GM18505 (cell line): ENCODE data around the gene DUSP10.

Experiments
- ATAC-seq: cut with Tn5 transposase; IDR thresholded peaks from one replicate; pipeline ENCODE4 v1.9.1; 2021; ENCODE audit not compliant: unreplicated experiment
- POLR2A ChIP-seq: IDR thresholded peaks from 4 replicates; pipeline ENCODE4 v1.6.1; 2011; ENCODE audit warnings: borderline replicate concordance; ENCODE audit not compliant: insufficient read depth, insufficient read length; ENCODE audit errors: extremely low read depth

The DUSP10 gene

DNA sequence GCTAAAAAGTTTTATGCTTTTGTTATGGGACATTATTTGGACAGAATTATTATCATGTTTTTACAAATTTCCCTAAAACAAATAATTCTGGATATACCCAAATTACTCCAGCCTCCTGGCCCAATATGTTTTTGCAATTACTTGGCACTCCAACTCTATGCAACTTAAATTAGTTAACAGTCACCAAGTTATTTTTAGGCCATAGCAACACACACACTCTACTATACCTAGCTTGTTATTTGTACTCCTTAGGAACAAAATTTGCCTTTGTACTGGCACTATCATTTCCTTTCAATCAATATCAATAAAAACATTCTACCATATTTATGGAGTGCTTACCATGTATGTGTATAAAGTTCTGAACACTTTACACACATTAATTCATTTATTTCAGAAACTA is 7.7 kb downstream of the DUSP10 start:
- ATAC-seq: no peak
- no peak for TF ChIP-seq POLR2A

DNA sequence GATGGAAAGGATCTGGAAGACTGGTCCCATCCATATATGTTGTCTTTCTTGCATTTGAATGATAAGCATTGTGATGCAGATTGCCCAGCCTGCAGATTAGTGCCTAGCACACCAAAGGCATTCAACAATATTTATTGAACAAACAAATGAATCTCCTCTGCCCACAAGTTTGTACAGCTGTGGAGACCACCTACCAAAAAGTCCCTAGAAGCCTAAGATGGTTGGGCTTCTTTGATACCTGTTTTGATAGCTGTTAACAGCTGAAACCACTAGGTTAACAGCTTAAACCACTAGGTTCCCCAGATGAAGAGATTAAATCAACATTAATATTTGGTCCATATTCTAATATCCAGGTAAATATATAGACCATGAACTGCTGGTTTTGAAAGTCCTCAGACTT is 9.8 kb downstream of the DUSP10 start:
- ATAC-seq: no peak
- TF ChIP-seq POLR2A: no peak

DNA sequence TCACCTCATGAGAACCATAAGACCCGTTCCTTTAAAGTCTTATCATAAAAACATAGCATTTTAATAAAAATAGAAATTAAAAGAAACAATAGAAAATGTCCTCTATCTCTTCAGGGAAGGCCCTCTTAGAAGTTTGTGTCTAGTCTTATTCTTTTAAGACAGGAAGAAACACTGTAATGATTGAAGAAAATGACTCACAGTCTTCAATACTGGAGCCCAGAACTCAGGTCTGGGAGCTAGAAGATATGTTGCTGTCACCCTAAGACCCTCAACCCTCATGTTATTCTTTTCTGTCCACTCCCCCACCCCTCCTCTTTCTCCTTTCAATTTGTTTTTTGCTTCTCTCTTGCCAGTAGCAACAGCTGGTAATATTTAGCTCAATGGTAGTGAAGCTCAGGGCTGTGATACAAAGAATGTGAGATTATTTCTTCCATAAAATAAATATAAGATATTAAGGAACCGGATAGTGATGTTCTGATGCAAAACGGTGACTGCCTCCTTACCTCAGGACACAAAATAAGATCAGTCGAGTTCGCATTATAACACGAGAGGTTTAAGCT is 12.0 kb downstream of the DUSP10 start:
- ATAC-seq: no peak
- no peak for TF ChIP-seq POLR2A

GRCh38 chr1:221728037-221728505 is 13.8 kb downstream of the DUSP10 start:
- TF ChIP-seq POLR2A: no peak
- ATAC-seq: no peak

DNA sequence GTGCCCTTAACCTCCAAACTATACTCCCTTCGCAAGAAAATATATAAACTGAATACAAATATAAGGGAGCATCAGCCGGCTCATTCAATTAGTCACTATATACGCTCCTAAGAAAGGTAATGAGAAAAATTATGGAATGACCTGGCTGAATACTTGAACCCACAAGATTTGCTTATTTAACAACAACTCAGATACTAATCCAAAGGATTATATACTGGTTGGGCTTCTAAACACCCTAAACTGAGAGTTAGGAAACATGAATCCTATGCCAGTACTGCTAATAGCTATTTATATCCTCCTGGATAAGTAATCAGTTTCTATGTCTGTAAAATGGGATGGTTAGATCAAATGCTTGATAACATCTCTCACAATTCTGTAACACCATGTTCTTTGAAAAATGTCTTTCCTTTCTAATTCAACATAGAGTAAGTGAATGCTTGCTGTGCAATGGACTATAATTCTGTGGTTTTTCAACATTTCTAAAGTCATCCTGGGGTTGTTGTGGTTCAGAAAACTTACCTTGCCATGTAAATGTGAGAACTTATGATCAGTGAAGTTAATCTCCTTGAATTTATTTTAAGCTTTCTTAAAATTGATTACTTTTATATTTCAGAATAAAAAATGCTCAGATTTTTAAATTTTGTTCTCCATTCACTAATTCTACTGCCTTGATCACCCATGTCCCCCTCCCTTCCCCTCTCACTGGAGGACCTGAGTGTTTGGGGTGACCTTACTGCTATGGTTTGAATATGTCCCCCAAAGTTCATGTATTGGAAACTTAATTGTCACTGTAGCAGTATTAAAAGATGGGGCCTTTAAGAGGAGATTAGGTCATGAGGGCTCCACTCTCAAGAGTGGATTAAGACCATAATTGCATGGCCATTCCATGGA is 14.5 kb downstream of the DUSP10 start:
- no peak for ATAC-seq
- TF ChIP-seq POLR2A: no peak

GRCh38 chr1:221725735-221726672 is 15.9 kb downstream of the DUSP10 start:
- peak; percentile 63 for ATAC-seq
- TF ChIP-seq POLR2A: no peak

DNA sequence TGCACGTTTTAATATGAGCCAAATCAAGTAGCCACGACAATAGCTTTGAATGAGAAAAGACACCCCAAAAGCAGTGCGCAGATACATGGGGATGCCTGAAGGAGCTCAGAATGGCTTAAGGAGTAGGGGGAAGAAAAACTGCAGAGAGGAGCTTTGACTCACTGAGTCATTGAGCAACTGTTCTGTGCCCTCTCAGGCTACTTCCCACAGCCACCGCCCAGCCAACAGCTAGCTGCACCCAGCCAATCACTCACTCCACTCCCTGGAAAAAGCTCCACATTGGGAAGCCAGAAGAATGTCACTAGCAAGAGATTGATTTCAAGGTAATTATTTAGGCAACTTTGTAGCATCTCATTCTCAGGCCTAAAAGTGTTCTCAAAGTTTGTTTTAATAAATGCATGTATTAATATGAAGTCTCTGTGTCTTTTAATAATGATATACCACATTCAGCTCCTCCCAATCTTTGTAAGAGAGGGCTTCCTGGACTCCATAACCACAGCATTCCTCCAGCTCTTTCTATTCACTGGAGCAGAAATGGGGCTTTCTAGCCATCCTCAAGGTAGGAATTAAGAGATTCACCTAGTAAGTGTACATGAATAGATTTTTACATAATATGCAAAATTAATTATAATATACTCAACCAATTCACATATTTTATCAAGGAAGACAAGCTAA is 16.8 kb downstream of the DUSP10 start:
- ATAC-seq: no peak
- TF ChIP-seq POLR2A: no peak

DNA sequence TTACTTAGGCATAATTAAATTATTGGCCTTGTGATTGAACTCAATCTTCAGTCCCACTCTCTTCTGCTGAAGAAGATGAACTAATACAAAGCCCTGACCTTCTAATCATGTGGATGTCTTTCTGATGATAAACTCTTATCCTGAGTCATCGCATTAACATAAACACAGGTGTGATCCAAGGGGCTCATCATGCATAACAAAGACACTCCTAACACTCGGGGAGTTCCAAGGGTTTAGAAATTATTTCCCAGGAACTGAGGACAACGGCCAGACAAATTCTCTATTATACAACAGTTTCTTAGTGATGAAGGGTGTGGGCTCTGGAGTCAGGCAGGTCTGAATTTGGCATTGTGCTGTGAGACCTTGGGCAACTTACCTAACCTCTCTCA is 18.0 kb downstream of the DUSP10 start:
- no peak for TF ChIP-seq POLR2A
- ATAC-seq: no peak

DNA sequence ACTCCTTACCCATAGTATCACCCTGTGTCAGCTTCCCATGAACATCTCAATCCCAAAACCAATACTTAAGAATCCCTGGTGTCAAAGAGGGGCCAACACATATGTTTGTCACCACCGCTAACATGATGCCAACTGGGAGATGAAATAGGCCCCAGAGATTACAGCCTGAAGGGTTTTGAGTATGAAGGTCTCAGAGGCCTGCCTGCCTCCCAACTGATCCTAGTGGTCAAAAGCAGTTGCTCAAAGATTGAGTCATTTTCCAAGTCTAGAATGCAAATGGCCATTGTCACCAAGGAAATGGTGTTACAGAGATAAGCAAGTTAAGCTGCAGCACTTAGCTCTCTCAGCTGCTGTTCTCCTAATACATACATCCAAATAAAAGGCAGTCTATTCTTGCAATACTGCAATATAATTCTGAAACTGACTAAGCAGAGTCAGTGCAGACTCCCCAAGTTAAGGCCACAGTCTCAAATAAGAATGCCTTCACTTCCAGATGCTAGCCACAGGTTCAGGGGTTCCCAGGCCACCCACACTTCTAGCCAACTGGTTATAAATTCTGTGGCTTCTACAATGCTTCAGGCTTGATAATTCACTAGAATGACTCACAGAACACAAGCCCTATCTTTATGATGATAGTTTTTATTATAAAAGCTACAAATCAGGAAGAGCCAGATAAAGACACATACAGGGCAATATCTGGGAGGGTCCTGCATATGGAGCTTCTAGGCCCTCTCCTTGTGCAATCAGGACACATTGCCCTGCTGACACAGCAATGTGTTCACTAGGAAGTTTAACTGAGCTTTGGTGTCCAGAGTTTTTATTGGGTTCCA is 18.7 kb downstream of the DUSP10 start:
- no peak for TF ChIP-seq POLR2A
- ATAC-seq: no peak

DNA sequence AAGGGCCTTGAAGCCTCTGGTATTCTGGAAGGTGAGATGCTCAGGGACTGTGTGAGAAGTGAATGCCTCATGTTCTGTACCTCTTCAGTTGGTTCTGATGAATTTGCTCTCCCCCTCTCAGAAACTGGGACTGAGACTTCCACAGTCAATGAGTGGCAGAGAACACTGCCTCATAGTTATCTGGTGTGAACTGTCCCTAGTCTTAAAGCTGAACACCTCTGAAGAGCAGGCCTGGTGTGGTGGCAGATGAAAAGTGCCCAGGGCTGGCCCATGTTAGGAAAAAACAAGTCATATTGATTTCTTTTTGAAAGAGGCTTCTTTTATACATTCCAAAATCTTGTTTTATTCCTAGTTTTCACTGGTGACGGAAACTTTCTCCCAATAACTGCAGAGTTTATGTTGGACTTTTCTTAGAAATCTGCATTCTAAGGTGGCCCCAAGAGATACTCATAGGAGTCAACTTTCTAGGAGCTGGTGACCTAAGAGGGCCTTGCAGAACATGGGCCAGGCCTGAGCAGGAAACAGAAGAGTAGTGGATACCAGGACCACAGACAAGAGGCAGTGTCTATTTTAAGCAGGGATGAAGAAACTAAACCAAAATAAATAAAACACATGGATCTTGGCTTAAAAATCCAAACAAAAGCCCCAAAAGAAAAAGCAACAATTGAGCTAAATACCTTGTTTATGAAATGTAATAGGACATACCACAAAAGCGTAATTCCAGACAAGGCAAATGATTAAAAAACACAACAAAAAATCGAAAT is 19.5 kb downstream of the DUSP10 start:
- ATAC-seq: no peak
- no peak for TF ChIP-seq POLR2A

DNA sequence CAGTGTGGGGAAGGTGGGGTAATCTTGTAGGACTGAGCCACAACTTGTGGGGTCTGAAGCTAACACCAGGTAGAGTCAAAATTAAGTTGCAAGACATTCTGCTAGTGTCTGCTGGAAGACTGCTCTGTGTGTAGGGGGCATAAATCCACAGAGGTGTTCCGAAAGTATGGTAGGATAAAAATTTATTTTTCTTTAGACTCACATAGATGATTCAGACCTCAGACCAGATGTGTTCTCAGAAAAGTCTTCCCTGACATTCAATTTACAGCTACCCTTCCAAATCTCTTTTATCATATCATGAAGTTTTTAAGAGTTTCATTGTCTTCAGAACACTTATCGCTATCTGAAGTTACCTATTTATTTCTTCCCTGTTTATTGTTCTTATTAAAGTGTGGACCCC is 21.3 kb downstream of the DUSP10 start:
- no peak for TF ChIP-seq POLR2A
- ATAC-seq: no peak
